GM10847 (cell line): ENCODE results near the gene MYO1D.

Experiments used
- POLR2A ChIP-seq: IDR thresholded peaks from 2 replicates; pipeline ENCODE4 v1.6.1; 2011; ENCODE audit not compliant: insufficient read length; ENCODE audit errors: extremely low read depth

The MYO1D gene

GRCh38 chr17:32807577-32807976 is 69.3 kb downstream of the MYO1D start:
- TF ChIP-seq POLR2A = no peak

- TF ChIP-seq POLR2A = no peak
Measured at GRCh38 chr17:32806646-32807045, 70.3 kb downstream of the MYO1D start.

- TF ChIP-seq POLR2A = no peak
Measured at GRCh38 chr17:32805029-32805976, 71.6 kb downstream of the MYO1D start.

GRCh38 chr17:32803544-32803943 is 73.4 kb downstream of the MYO1D start:
- no peak for TF ChIP-seq POLR2A

- TF ChIP-seq POLR2A = no peak
Measured at GRCh38 chr17:32802306-32802705, 74.6 kb downstream of the MYO1D start.

GRCh38 chr17:32801641-32802040 is 75.3 kb downstream of the MYO1D start:
- no peak for TF ChIP-seq POLR2A

- TF ChIP-seq POLR2A = no peak
Measured at GRCh38 chr17:32801193-32801592, 75.7 kb downstream of the MYO1D start.

- TF ChIP-seq POLR2A = no peak
Measured at GRCh38 chr17:32798938-32799337, 78.0 kb downstream of the MYO1D start.

GRCh38 chr17:32795339-32795979 is 81.5 kb downstream of the MYO1D start:
- no peak for TF ChIP-seq POLR2A

- TF ChIP-seq POLR2A = no peak
Measured at GRCh38 chr17:32794533-32795246, 82.2 kb downstream of the MYO1D start.

- TF ChIP-seq POLR2A = no peak
Measured at GRCh38 chr17:32793841-32794240, 83.1 kb downstream of the MYO1D start.

GRCh38 chr17:32792207-32792606 is 84.7 kb downstream of the MYO1D start:
- no peak for TF ChIP-seq POLR2A

- no peak for TF ChIP-seq POLR2A
Measured at GRCh38 chr17:32786169-32786568, 90.8 kb downstream of the MYO1D start.

GRCh38 chr17:32784113-32784512 is 92.8 kb downstream of the MYO1D start:
- no peak for TF ChIP-seq POLR2A

GRCh38 chr17:32783602-32784001 is 93.3 kb downstream of the MYO1D start:
- no peak for TF ChIP-seq POLR2A

- no peak for TF ChIP-seq POLR2A
Measured at GRCh38 chr17:32780721-32781120, 96.2 kb downstream of the MYO1D start.
